MM.1S (cell line): ENCODE results near the gene YAF2.

ENCODE experiments used
- CTCF ChIP-seq: fragments of 300-600 bp; sonication (generic); IDR thresholded peaks from 2 replicates; pipeline ENCODE4 v1.5.1; 2016; ENCODE audit warnings: antibody characterized with exemption, low read length, mixed read lengths
- EZH2phosphoT487 ChIP-seq: fragments of 300-600 bp; sonication (generic); IDR thresholded peaks from 2 replicates; pipeline ENCODE4 v1.6.1; 2018; ENCODE audit warnings: antibody characterized with exemption, low read length

GRCh38 chr12:42109031-42109430, 129.0 kb downstream of the YAF2 start:
- TF ChIP-seq CTCF (no peak), EZH2phosphoT487 (no peak)
